GM10266 (cell line): ENCODE measurements around the gene SHH.
"Not testable (repeated sequence)": the region's sequence is repeated elsewhere in the genome, so short reads cannot be mapped to it uniquely, and the experiment has no call there.

Experiments used
- DNase-seq: peaks from one replicate; pipeline ENCODE4 v3.0.0; 2012; ENCODE audit errors: extremely low spot score
- CTCF ChIP-seq: IDR thresholded peaks from 2 replicates; pipeline ENCODE4 v1.5.1; 2012; ENCODE audit warnings: mild to moderate bottlenecking, low read depth; ENCODE audit not compliant: control insufficient read depth, insufficient read depth; ENCODE audit errors: missing control alignments

The SHH gene

GRCh38 chr7:155824227-155824886 is 12.1 kb upstream of the SHH start:
- no peak for DNase-seq
- no peak for TF ChIP-seq CTCF

GRCh38 chr7:155821851-155822250 is 9.6 kb upstream of the SHH start:
- DNase-seq: no peak
- TF ChIP-seq CTCF: no peak

GRCh38 chr7:155820788-155821187 is 8.5 kb upstream of the SHH start:
- TF ChIP-seq CTCF: no peak
- no peak for DNase-seq

GRCh38 chr7:155820246-155820645 is 8.0 kb upstream of the SHH start:
- TF ChIP-seq CTCF: no peak
- no peak for DNase-seq

- DNase-seq: no peak
- no peak for TF ChIP-seq CTCF
These were observed 6.9 kb upstream of the SHH start for GRCh38 chr7:155819186-155819585.

- no peak for TF ChIP-seq CTCF
- DNase-seq: no peak
These were observed 6.5 kb upstream of the SHH start for GRCh38 chr7:155818820-155819168.

- DNase-seq: no peak
- TF ChIP-seq CTCF: no peak
These were observed 6.0 kb upstream of the SHH start for GRCh38 chr7:155818154-155818819.

GRCh38 chr7:155817515-155817914 is 5.3 kb upstream of the SHH start:
- not testable (repeated sequence) for DNase-seq
